ENCODE measurements around the gene ADAMTS1.

GRCh38 chr21:26842974-26843932 lies 2.0 kb downstream of the ADAMTS1 start:
- no peak for TF ChIP-seq POLR2A (IDR thresholded peaks at IDR 0.05; ENCODE audit: low read depth, low read length)
- no peak for TF ChIP-seq TAF1 (IDR thresholded peaks at IDR 0.05; ENCODE audit: low read depth, low read length)
- TF ChIP-seq POLR2AphosphoS5 (IDR thresholded peaks at IDR 0.05; ENCODE audit: low read depth, low read length), result no peak
- TF ChIP-seq PAX5 (IDR thresholded peaks at IDR 0.05; ENCODE audit: insufficient read depth, low read length, severe bottlenecking), result no peak
